GM23338 (cell line): ENCODE data around the gene VRK1. TPM values are rescaled to one million over a fixed set of nuclear protein-coding genes. Genes with fewer than 3 reads are reported as not detected.

Source experiments
- ATAC-seq: fragments of 200-7000 bp; cut with Tn5 transposase; 3 replicates; pipeline ENCODE4 v1.9.1; 2020
- DNase-seq: peaks from one replicate; pipeline ENCODE4 v3.0.0-alpha.2; 2015; ENCODE audit warnings: low spot score
- H2AFZ ChIP-seq: fragments of 200-600 bp; sonication (generic); 2 replicates; pipeline ENCODE4 v1.8.0; 2016; ENCODE audit warnings: antibody characterized with exemption, mild to moderate bottlenecking, moderate library complexity
- H3F3A ChIP-seq: fragments of 200-600 bp; sonication (generic); replicated peaks from 2 replicates; pipeline ENCODE4 v1.8.0; 2017; ENCODE audit warnings: antibody characterized with exemption, mixed run types, low read depth
- H3K27ac ChIP-seq: fragments of 200-600 bp; sonication (generic); 2 replicates; pipeline ENCODE4 v1.6.1; 2016; ENCODE audit warnings: low read depth
- H3K27me3 ChIP-seq: fragments of 200-600 bp; sonication (generic); 2 replicates; pipeline ENCODE4 v1.8.0; 2016; ENCODE audit warnings: mild to moderate bottlenecking, mixed run types, moderate library complexity; ENCODE audit not compliant: insufficient read depth
- H3K36me3 ChIP-seq: fragments of 200-600 bp; sonication (generic); 2 replicates; pipeline ENCODE4 v1.8.0; 2016; ENCODE audit warnings: mild to moderate bottlenecking; ENCODE audit not compliant: insufficient read depth
- H3K4me1 ChIP-seq: fragments of 200-600 bp; sonication (generic); 2 replicates; pipeline ENCODE4 v1.8.0; 2016; ENCODE audit warnings: mild to moderate bottlenecking, moderate library complexity; ENCODE audit not compliant: insufficient read depth
- H3K4me2 ChIP-seq: fragments of 200-600 bp; sonication (generic); 2 replicates; pipeline ENCODE4 v1.7.1; 2017; ENCODE audit warnings: mixed run types
- H3K4me3 ChIP-seq: fragments of 200-600 bp; sonication (generic); 2 replicates; pipeline ENCODE4 v1.6.1; 2016; ENCODE audit warnings: mixed run types
- H3K79me2 ChIP-seq: fragments of 200-600 bp; sonication (generic); replicated peaks from 2 replicates; pipeline ENCODE4 v1.8.0; 2017; ENCODE audit warnings: mild to moderate bottlenecking; ENCODE audit not compliant: insufficient read depth
- H3K9me2 ChIP-seq: fragments of 200-600 bp; sonication (generic); 2 replicates; pipeline ENCODE4 v1.8.0; 2017; ENCODE audit not compliant: insufficient read depth
- H4K20me1 ChIP-seq: fragments of 200-600 bp; sonication (generic); replicated peaks from 2 replicates; pipeline ENCODE4 v1.8.0; 2017; ENCODE audit warnings: mild to moderate bottlenecking; ENCODE audit not compliant: insufficient read depth
- H3K27ac Mint-ChIP-seq: 2 replicates; pipeline ENCODE4 v1.8.0; 2020; ENCODE audit warnings: inconsistent platforms, mild to moderate bottlenecking, moderate library complexity, mixed read lengths
- H3K27me3 Mint-ChIP-seq: 3 replicates; pipeline ENCODE4 v1.8.0; 2022; ENCODE audit warnings: low read depth, mild to moderate bottlenecking, moderate library complexity, mixed read lengths, inconsistent platforms; ENCODE audit not compliant: insufficient read depth, poor library complexity
- H3K36me3 Mint-ChIP-seq: 3 replicates; pipeline ENCODE4 v1.8.0; 2021; ENCODE audit warnings: low read depth, mild to moderate bottlenecking, inconsistent platforms, moderate library complexity, mixed read lengths
- H3K4me1 Mint-ChIP-seq: 3 replicates; pipeline ENCODE4 v1.8.0; 2020; ENCODE audit warnings: mild to moderate bottlenecking, inconsistent platforms, mixed read lengths
- H3K4me3 Mint-ChIP-seq: 3 replicates; pipeline ENCODE4 v1.8.0; 2021; ENCODE audit warnings: moderate library complexity, mild to moderate bottlenecking, inconsistent platforms, mixed read lengths
- H3K9me3 Mint-ChIP-seq: 3 replicates; pipeline ENCODE4 v1.8.0; 2020; ENCODE audit warnings: moderate library complexity, mild to moderate bottlenecking, inconsistent platforms, mixed read lengths
- CREB1 ChIP-seq: fragments of 250-450 bp; sonication (Bioruptor Pico); IDR thresholded peaks from 2 replicates; pipeline ENCODE4 v1.5.0; 2020; ENCODE audit warnings: low read depth, mild to moderate bottlenecking, moderate library complexity
- EZH2 ChIP-seq: fragments of 200-600 bp; sonication (generic); IDR thresholded peaks from one replicate; pipeline ENCODE4 v1.8.0; 2017; ENCODE audit warnings: antibody characterized with exemption, mild to moderate bottlenecking, low read depth; ENCODE audit not compliant: unreplicated experiment
- EZH2phosphoT487 ChIP-seq: fragments of 200-600 bp; sonication (generic); IDR thresholded peaks from one replicate; pipeline ENCODE4 v1.8.1; 2018; ENCODE audit warnings: antibody characterized with exemption; ENCODE audit not compliant: unreplicated experiment
- JUNB ChIP-seq: IDR thresholded peaks from one replicate; pipeline ENCODE4 v1.6.1; 2016; ENCODE audit warnings: antibody characterized with exemption; ENCODE audit not compliant: unreplicated experiment
- NANOG ChIP-seq: IDR thresholded peaks from 2 replicates; pipeline ENCODE4 v1.6.1; 2016; ENCODE audit warnings: antibody characterized with exemption, borderline replicate concordance
- POLR2AphosphoS5 ChIP-seq: IDR thresholded peaks from 2 replicates; pipeline ENCODE4 v1.6.1; 2016; ENCODE audit warnings: antibody characterized with exemption, low read depth
- STAT1 ChIP-seq: IDR thresholded peaks from one replicate; pipeline ENCODE4 v1.6.1; 2016; ENCODE audit warnings: antibody characterized with exemption; ENCODE audit not compliant: unreplicated experiment
- ZNF114 ChIP-seq: fragments of 250-450 bp; sonication (Bioruptor Pico); IDR thresholded peaks from 2 replicates; pipeline ENCODE4 v1.5.0; 2020; ENCODE audit warnings: mild to moderate bottlenecking, moderate library complexity
- ZNF331 ChIP-seq: fragments of 250-450 bp; sonication (Bioruptor Pico); IDR thresholded peaks from 2 replicates; pipeline ENCODE4 v1.5.0; 2020; ENCODE audit warnings: low read depth, mild to moderate bottlenecking, moderate library complexity
- polyA plus RNA-seq: library from polyadenylated mRNA; unstranded; fragments of >200 nt; fragmentation: Nextera tagmentation; extraction: Ambion mirVana; gene quantifications from 2 replicates; pipeline ENCODE4 v1.2.1, GENCODE V29; 2016
- total RNA-seq: library from RNA; depleted of rRNA; stranded (reverse); fragments of >200 nt; shearing (Covaris generic); gene quantifications from 2 replicates; pipeline ENCODE4 v1.2.3, GENCODE V29; 2014
- TF ChIP-seq, protein P1 (sequence below): IDR thresholded peaks from 2 replicates; pipeline ENCODE4 v1.6.1; 2016; ENCODE audit warnings: antibody characterized with exemption
- TF ChIP-seq, protein P2 (sequence below): fragments of 250-450 bp; sonication (Bioruptor Pico); IDR thresholded peaks from 2 replicates; pipeline ENCODE4 v1.5.0; 2020; ENCODE audit warnings: mild to moderate bottlenecking, moderate library complexity
- TF ChIP-seq, protein P3 (sequence below), 2 experiments: fragments of 200-600 bp in 1 of 2; sonication (generic) in 1 of 2; conservative IDR thresholded peaks; 2 replicates each; pipeline versions ENCODE4 v1.5.1 to v1.6.1; 2016 to 2017; ENCODE audit warnings: antibody characterized with exemption in 2 of 2, low read depth in 2 of 2, mild to moderate bottlenecking in 2 of 2, moderate library complexity in 1 of 2
- TF ChIP-seq, protein P4 (sequence below): IDR thresholded peaks from one replicate; pipeline ENCODE4 v1.6.1; 2018; ENCODE audit warnings: antibody characterized with exemption; ENCODE audit not compliant: unreplicated experiment

Gene VRK1
- total and polyA plus RNA-seq, 2 experiments from 2014 or later: 83.8 to 119 TPM

DNA sequence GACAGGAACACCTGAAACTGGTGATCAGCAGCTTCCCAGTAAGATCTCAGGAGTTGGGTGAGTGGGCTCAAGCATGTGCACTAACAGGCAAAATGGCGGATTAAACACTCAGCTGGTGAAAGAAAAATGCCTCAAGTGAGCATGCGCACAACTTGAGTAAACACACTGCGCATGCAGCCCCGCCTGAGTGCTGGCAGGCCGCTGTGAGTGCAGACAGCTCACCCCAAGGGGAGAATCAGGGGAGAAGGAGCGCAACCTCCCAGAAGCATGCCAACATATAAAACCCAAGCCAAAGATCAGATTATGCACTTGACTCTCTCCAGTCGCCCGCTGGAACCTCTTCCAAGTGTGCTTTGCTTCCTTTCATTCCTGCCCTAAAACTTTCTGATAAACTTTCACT lies 125.8 kb downstream of the VRK1 start:
- peaks cover 5% of the 10 kb centered on the region; the same call in 1 of the 2 replicates for H3K4me1 ChIP-seq
- H2AFZ ChIP-seq: no peak overlapping the region
- ATAC-seq (no peak), DNase-seq (no peak)
- no peak overlapping the region for H3K4me2 ChIP-seq
- no peaks in the 10 kb centered on the region for H3F3A ChIP-seq
- Mint-ChIP-seq H3K4me1 (peaks cover 5% of the 10 kb centered on the region; the same call in 2 of the 3 replicates), H3K4me3 (no peak overlapping the region), H3K36me3 (peaks cover 27% of the 10 kb centered on the region), H3K27ac (no peak overlapping the region), H3K9me3 (peaks cover 25% of the 10 kb centered on the region), H3K27me3 (peaks cover 9% of the 10 kb centered on the region)
- H3K9me2 ChIP-seq: no peaks in the 10 kb centered on the region
- TF ChIP-seq CREB1 (CRISPR knock-in tag) (no peak), EZH2 (no peak), STAT1 (no peak), ZNF114 (no peak), POLR2AphosphoS5 (no peak), NANOG (no peak), ZNF331 (CRISPR knock-in tag) (no peak), EZH2phosphoT487 (no peak), JUNB (no peak)
- TF ChIP-seq, protein P1, sequence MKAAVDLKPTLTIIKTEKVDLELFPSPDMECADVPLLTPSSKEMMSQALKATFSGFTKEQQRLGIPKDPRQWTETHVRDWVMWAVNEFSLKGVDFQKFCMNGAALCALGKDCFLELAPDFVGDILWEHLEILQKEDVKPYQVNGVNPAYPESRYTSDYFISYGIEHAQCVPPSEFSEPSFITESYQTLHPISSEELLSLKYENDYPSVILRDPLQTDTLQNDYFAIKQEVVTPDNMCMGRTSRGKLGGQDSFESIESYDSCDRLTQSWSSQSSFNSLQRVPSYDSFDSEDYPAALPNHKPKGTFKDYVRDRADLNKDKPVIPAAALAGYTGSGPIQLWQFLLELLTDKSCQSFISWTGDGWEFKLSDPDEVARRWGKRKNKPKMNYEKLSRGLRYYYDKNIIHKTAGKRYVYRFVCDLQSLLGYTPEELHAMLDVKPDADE: no peak
- TF ChIP-seq, protein P2, sequence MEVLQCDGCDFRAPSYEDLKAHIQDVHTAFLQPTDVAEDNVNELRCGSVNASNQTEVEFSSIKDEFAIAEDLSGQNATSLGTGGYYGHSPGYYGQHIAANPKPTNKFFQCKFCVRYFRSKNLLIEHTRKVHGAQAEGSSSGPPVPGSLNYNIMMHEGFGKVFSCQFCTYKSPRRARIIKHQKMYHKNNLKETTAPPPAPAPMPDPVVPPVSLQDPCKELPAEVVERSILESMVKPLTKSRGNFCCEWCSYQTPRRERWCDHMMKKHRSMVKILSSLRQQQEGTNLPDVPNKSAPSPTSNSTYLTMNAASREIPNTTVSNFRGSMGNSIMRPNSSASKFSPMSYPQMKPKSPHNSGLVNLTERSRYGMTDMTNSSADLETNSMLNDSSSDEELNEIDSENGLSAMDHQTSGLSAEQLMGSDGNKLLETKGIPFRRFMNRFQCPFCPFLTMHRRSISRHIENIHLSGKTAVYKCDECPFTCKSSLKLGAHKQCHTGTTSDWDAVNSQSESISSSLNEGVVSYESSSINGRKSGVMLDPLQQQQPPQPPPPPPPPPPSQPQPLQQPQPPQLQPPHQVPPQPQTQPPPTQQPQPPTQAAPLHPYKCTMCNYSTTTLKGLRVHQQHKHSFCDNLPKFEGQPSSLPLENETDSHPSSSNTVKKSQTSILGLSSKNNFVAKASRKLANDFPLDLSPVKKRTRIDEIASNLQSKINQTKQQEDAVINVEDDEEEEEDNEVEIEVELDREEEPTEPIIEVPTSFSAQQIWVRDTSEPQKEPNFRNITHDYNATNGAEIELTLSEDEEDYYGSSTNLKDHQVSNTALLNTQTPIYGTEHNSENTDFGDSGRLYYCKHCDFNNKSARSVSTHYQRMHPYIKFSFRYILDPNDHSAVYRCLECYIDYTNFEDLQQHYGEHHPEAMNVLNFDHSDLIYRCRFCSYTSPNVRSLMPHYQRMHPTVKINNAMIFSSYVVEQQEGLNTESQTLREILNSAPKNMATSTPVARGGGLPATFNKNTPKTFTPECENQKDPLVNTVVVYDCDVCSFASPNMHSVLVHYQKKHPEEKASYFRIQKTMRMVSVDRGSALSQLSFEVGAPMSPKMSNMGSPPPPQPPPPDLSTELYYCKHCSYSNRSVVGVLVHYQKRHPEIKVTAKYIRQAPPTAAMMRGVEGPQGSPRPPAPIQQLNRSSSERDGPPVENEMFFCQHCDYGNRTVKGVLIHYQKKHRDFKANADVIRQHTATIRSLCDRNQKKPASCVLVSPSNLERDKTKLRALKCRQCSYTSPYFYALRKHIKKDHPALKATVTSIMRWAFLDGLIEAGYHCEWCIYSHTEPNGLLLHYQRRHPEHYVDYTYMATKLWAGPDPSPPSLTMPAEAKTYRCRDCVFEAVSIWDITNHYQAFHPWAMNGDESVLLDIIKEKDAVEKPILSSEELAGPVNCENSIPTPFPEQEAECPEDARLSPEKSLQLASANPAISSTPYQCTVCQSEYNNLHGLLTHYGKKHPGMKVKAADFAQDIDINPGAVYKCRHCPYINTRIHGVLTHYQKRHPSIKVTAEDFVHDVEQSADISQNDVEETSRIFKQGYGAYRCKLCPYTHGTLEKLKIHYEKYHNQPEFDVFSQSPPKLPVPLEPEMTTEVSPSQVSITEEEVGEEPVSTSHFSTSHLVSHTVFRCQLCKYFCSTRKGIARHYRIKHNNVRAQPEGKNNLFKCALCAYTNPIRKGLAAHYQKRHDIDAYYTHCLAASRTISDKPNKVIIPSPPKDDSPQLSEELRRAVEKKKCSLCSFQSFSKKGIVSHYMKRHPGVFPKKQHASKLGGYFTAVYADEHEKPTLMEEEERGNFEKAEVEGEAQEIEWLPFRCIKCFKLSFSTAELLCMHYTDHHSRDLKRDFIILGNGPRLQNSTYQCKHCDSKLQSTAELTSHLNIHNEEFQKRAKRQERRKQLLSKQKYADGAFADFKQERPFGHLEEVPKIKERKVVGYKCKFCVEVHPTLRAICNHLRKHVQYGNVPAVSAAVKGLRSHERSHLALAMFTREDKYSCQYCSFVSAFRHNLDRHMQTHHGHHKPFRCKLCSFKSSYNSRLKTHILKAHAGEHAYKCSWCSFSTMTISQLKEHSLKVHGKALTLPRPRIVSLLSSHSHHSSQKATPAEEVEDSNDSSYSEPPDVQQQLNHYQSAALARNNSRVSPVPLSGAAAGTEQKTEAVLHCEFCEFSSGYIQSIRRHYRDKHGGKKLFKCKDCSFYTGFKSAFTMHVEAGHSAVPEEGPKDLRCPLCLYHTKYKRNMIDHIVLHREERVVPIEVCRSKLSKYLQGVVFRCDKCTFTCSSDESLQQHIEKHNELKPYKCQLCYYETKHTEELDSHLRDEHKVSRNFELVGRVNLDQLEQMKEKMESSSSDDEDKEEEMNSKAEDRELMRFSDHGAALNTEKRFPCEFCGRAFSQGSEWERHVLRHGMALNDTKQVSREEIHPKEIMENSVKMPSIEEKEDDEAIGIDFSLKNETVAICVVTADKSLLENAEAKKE (CRISPR knock-in tag): no peak
- TF ChIP-seq, protein P3, sequence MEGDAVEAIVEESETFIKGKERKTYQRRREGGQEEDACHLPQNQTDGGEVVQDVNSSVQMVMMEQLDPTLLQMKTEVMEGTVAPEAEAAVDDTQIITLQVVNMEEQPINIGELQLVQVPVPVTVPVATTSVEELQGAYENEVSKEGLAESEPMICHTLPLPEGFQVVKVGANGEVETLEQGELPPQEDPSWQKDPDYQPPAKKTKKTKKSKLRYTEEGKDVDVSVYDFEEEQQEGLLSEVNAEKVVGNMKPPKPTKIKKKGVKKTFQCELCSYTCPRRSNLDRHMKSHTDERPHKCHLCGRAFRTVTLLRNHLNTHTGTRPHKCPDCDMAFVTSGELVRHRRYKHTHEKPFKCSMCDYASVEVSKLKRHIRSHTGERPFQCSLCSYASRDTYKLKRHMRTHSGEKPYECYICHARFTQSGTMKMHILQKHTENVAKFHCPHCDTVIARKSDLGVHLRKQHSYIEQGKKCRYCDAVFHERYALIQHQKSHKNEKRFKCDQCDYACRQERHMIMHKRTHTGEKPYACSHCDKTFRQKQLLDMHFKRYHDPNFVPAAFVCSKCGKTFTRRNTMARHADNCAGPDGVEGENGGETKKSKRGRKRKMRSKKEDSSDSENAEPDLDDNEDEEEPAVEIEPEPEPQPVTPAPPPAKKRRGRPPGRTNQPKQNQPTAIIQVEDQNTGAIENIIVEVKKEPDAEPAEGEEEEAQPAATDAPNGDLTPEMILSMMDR (conservative IDR thresholded peaks at IDR 0.05; ENCODE audit: low read depth in 2 of 2): no peak
- TF ChIP-seq, protein P4, sequence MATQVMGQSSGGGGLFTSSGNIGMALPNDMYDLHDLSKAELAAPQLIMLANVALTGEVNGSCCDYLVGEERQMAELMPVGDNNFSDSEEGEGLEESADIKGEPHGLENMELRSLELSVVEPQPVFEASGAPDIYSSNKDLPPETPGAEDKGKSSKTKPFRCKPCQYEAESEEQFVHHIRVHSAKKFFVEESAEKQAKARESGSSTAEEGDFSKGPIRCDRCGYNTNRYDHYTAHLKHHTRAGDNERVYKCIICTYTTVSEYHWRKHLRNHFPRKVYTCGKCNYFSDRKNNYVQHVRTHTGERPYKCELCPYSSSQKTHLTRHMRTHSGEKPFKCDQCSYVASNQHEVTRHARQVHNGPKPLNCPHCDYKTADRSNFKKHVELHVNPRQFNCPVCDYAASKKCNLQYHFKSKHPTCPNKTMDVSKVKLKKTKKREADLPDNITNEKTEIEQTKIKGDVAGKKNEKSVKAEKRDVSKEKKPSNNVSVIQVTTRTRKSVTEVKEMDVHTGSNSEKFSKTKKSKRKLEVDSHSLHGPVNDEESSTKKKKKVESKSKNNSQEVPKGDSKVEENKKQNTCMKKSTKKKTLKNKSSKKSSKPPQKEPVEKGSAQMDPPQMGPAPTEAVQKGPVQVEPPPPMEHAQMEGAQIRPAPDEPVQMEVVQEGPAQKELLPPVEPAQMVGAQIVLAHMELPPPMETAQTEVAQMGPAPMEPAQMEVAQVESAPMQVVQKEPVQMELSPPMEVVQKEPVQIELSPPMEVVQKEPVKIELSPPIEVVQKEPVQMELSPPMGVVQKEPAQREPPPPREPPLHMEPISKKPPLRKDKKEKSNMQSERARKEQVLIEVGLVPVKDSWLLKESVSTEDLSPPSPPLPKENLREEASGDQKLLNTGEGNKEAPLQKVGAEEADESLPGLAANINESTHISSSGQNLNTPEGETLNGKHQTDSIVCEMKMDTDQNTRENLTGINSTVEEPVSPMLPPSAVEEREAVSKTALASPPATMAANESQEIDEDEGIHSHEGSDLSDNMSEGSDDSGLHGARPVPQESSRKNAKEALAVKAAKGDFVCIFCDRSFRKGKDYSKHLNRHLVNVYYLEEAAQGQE: no peak
- no peaks in the 10 kb centered on the region for H4K20me1 ChIP-seq
- H3K4me3 ChIP-seq: no peak overlapping the region
- H3K36me3 ChIP-seq: no peaks in the 10 kb centered on the region
- no peaks in the 10 kb centered on the region for H3K27me3 ChIP-seq
- H3K79me2 ChIP-seq: no peaks in the 10 kb centered on the region
- H3K27ac ChIP-seq: no peak overlapping the region
